HepG2 (cell line): ENCODE data around the gene PIK3IP1. TPM values are rescaled to one million over a fixed set of nuclear protein-coding genes. Genes with fewer than 3 reads are reported as not detected.
A peak's percentile ranks its signal among the peaks of the same experiment; 100 is the strongest.

Source experiments
- BRF2 ChIP-seq: sonication (generic); formaldehyde crosslinking; IDR thresholded peaks from 2 replicates; pipeline ENCODE4 v1.8.1; 2022; ENCODE audit warnings: mild to moderate bottlenecking, missing genetic modification reagents
- CEBPG ChIP-seq: IDR thresholded peaks from 2 replicates; pipeline ENCODE4 v1.6.1; 2016
- FOXO1 ChIP-seq: sonication (generic); formaldehyde crosslinking; IDR thresholded peaks from 2 replicates; pipeline ENCODE4 v1.4.0; 2020; ENCODE audit warnings: missing genetic modification reagents
- GTF2F1 ChIP-seq: fragments of 150-350 bp; IDR thresholded peaks from 2 replicates; pipeline ENCODE4 v1.6.1; 2014; ENCODE audit warnings: low read length
- KDM4B ChIP-seq: sonication (generic); formaldehyde crosslinking; IDR thresholded peaks from 2 replicates; pipeline ENCODE4 v1.4.0; 2020; ENCODE audit warnings: missing genetic modification reagents
- MAFK ChIP-seq, 2 experiments: IDR thresholded peaks in 1 of 2; conservative IDR thresholded peaks in 1 of 2; 2 replicates each; pipeline ENCODE4 v1.6.1; 2011; ENCODE audit warnings: improper control_type of control experiment in 2 of 2, low read length in 2 of 2
- MEIS2 ChIP-seq: sonication (generic); formaldehyde crosslinking; IDR thresholded peaks from 2 replicates; pipeline ENCODE4 v1.9.0; 2021; ENCODE audit warnings: mild to moderate bottlenecking, missing genetic modification reagents
- MZF1 ChIP-seq: sonication (generic); formaldehyde crosslinking; IDR thresholded peaks from 2 replicates; pipeline ENCODE4 v1.8.1; 2023; ENCODE audit warnings: mild to moderate bottlenecking, missing genetic modification reagents, borderline replicate concordance
- NCOA2 ChIP-seq: sonication (generic); formaldehyde crosslinking; IDR thresholded peaks from 2 replicates; pipeline ENCODE4 v1.8.0; 2022; ENCODE audit warnings: inconsistent platforms
- NCOR1 ChIP-seq: fragments of 200-600 bp; sonication (generic); IDR thresholded peaks from 2 replicates; pipeline ENCODE4 v1.7.0; 2017; ENCODE audit warnings: antibody characterized with exemption, low read length, borderline replicate concordance
- PRDM15 ChIP-seq: sonication (generic); formaldehyde crosslinking; IDR thresholded peaks from 2 replicates; pipeline ENCODE4 v1.4.0; 2020; ENCODE audit warnings: missing genetic modification reagents
- SALL1 ChIP-seq: sonication (generic); formaldehyde crosslinking; IDR thresholded peaks from 2 replicates; pipeline ENCODE4 v1.8.0; 2022; ENCODE audit warnings: mild to moderate bottlenecking, missing genetic modification reagents
- SSRP1 ChIP-seq: IDR thresholded peaks from 2 replicates; pipeline ENCODE4 v1.6.1; 2016; ENCODE audit warnings: control low read depth
- TFE3 ChIP-seq: IDR thresholded peaks from 2 replicates; pipeline ENCODE4 v1.6.1; 2016
- XBP1 ChIP-seq: sonication (generic); formaldehyde crosslinking; IDR thresholded peaks from 2 replicates; pipeline ENCODE4 v1.5.0; 2020; ENCODE audit warnings: missing genetic modification reagents
- ZBTB7B ChIP-seq: sonication (generic); formaldehyde crosslinking; IDR thresholded peaks from 2 replicates; pipeline ENCODE4 v1.4.0; 2020; ENCODE audit warnings: missing genetic modification reagents
- ZFP36L1 ChIP-seq: sonication (generic); formaldehyde crosslinking; IDR thresholded peaks from 2 replicates; pipeline ENCODE4 v1.8.0; 2022; ENCODE audit warnings: mild to moderate bottlenecking, missing genetic modification reagents, moderate library complexity
- ZNF235 ChIP-seq: sonication (generic); formaldehyde crosslinking; IDR thresholded peaks from 2 replicates; pipeline ENCODE4 v1.8.1; 2023; ENCODE audit warnings: mild to moderate bottlenecking, missing genetic modification reagents, borderline replicate concordance
- ZNF337 ChIP-seq: sonication (generic); formaldehyde crosslinking; IDR thresholded peaks from 2 replicates; pipeline ENCODE4 v1.5.1; 2020; ENCODE audit warnings: missing genetic modification reagents, low read depth, mild to moderate bottlenecking, borderline replicate concordance
- ZNF710 ChIP-seq: sonication (generic); formaldehyde crosslinking; IDR thresholded peaks from 2 replicates; pipeline ENCODE4 v1.5.0; 2020; ENCODE audit warnings: mild to moderate bottlenecking, missing genetic modification reagents, borderline replicate concordance
- ZNF841 ChIP-seq: sonication (generic); formaldehyde crosslinking; IDR thresholded peaks from 2 replicates; pipeline ENCODE4 v1.8.1; 2023; ENCODE audit warnings: missing genetic modification reagents, borderline replicate concordance
- polyA plus RNA-seq, 8 experiments: library from polyadenylated mRNA; depleted of rRNA in 3 of 8; stranded (reverse) in 7 of 8; unstranded in 1 of 8; fragments of >200 nt; fragmentation: Illumina TruSeq in 4 of 8; extraction: Trizol in 4 of 8; gene quantifications; 2 replicates each; pipeline versions ENCODE4 v1.2.1 to v1.2.3, GENCODE V29; 2011 to 2016; ENCODE audit warnings: low read depth in 4 of 8, missing spikeins in 1 of 8, mixed read lengths in 1 of 8; ENCODE audit not compliant: insufficient read depth in 1 of 8
- total RNA-seq, 5 experiments: library from RNA; depleted of rRNA; stranded (reverse); fragments of >200 nt; fragmentation: Illumina TruSeq; extraction: Trizol; gene quantifications; 2 replicates each; pipeline ENCODE4 v1.2.3, GENCODE V29; 2016; ENCODE audit warnings: low read depth in 1 of 5
- TF ChIP-seq, protein P1 (sequence below): sonication (generic); formaldehyde crosslinking; IDR thresholded peaks from 2 replicates; pipeline ENCODE4 v1.5.0; 2020; ENCODE audit warnings: mild to moderate bottlenecking, low read depth, missing genetic modification reagents, borderline replicate concordance

PIK3IP1 gene
- total and polyA plus RNA-seq, 2 of the 13 experiments (the other 11 are each of a cell fraction or from before 2014, with no cell fraction given) = 1.3 to 2.5 TPM

GRCh38 chr22:31339148-31339832 lies 47.0 kb upstream of the PIK3IP1 start (continued):
- TF ChIP-seq MAFK (conservative IDR thresholded peaks at IDR 0.05 in 1 of 2, IDR thresholded peaks at IDR 0.05 in 1 of 2; ENCODE audit: low read length in 2 of 2) (peak; percentile 25 to 27; a peak in 2 of 4 replicates), GTF2F1 (no peak), CEBPG (CRISPR knock-in tag) (0 out of 2 replicates have a peak, but pooled peaks have one; percentile 1), NCOA2 (peak; percentile 63), ZBTB7B (CRISPR knock-in tag) (0 out of 2 replicates have a peak, but pooled peaks have one; percentile 30), ZNF337 (CRISPR knock-in tag) (peak; percentile 77; the same call in 1 of the 2 replicates), SSRP1 (CRISPR knock-in tag) (no peak), MZF1 (no peak), FOXO1 (CRISPR knock-in tag) (peak; percentile 34; the same call in 1 of the 2 replicates), ZNF710 (CRISPR knock-in tag) (0 out of 2 replicates have a peak, but pooled peaks have one; percentile 23), MEIS2 (CRISPR knock-in tag) (no peak), ZFP36L1 (CRISPR knock-in tag) (peak; percentile 64; the same call in 1 of the 2 replicates), PRDM15 (CRISPR knock-in tag) (peak; percentile 95), KDM4B (CRISPR knock-in tag) (0 out of 2 replicates have a peak, but pooled peaks have one; percentile 48), NCOR1 (peak; percentile 92), XBP1 (no peak), ZNF235 (CRISPR knock-in tag) (no peak), BRF2 (CRISPR knock-in tag) (no peak), ZNF841 (CRISPR knock-in tag) (no peak), SALL1 (CRISPR knock-in tag) (peak; percentile 72), TFE3 (CRISPR knock-in tag) (no peak)
- TF ChIP-seq, protein P1, sequence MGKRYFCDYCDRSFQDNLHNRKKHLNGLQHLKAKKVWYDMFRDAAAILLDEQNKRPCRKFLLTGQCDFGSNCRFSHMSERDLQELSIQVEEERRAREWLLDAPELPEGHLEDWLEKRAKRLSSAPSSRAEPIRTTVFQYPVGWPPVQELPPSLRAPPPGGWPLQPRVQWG (CRISPR knock-in tag) = no peak
